Vagina (tissue), 2 donors: ENCODE results near the gene CDH4.

Source experiments
- POLR2A ChIP-seq, 2 donors: fragments of 450-650 bp; IDR thresholded peaks; one replicate each; pipeline ENCODE4 v1.6.1; 2017; ENCODE audit warnings: antibody characterized with exemption in 2 of 2, mild to moderate bottlenecking in 2 of 2, moderate library complexity in 2 of 2
- TF ChIP-seq, protein P1 (sequence below), 3 experiments: fragments of 450-650 bp in 2 of 3; fragments of 200-600 bp in 1 of 3; sonication (generic) in 1 of 3; IDR thresholded peaks; one replicate each; pipeline ENCODE4 v1.5.1; 2017 to 2019; ENCODE audit warnings: antibody characterized with exemption in 3 of 3, mild to moderate bottlenecking in 2 of 3, moderate library complexity in 2 of 3

DNA sequence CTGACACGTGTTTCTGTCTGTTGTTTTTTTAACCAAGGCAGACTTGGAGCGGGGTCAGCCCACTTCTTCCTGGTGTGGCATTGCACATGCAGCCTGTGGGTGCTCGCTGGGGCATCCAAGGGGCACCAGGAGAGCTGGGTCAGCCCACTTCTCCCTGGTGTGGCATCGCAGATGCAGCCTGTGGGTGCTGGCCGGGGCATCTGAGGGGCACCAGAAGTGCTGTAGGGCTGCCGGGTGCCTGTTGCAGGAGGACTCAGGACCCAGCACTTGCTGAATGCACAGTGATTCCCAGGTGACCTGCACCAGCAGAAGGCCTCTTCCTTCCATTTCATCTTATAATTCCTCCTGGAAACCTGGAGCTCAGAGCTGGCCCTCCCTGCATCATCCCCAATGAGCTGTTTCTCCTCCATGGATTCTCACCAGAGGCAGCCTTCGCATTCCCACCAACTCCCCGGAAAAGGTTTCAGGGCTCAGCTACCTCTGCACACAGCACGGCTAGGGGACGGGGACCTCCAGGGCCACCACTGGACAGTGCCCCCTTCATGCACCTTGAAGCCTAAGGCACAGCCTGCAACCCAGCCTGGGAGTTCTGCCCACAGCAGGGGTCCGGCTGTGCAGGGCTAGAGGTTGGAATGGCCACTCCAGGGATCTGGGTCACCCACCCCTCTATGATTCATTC lies 594.8 kb downstream of the CDH4 start:
- TF ChIP-seq, protein P1, sequence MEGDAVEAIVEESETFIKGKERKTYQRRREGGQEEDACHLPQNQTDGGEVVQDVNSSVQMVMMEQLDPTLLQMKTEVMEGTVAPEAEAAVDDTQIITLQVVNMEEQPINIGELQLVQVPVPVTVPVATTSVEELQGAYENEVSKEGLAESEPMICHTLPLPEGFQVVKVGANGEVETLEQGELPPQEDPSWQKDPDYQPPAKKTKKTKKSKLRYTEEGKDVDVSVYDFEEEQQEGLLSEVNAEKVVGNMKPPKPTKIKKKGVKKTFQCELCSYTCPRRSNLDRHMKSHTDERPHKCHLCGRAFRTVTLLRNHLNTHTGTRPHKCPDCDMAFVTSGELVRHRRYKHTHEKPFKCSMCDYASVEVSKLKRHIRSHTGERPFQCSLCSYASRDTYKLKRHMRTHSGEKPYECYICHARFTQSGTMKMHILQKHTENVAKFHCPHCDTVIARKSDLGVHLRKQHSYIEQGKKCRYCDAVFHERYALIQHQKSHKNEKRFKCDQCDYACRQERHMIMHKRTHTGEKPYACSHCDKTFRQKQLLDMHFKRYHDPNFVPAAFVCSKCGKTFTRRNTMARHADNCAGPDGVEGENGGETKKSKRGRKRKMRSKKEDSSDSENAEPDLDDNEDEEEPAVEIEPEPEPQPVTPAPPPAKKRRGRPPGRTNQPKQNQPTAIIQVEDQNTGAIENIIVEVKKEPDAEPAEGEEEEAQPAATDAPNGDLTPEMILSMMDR (IDR thresholded peaks at IDR 0.05): no peak
- no peak for TF ChIP-seq POLR2A (IDR thresholded peaks at IDR 0.05)
